ENCODE data around the gene KCNQ1OT1.

KCNQ1OT1 gene

GRCh38 chr11:2699531-2700414 lies at the start of gene KCNQ1OT1:
Gene KCNQ1OT1 (minus strand): TSS chr11:2699994.
- DNase-seq: peak; percentile 92

- DNase-seq: peak; percentile 11
Measured at GRCh38 chr11:2748814-2749554, 49.2 kb upstream of the KCNQ1OT1 start.

GRCh38 chr11:2748061-2748813 lies 48.4 kb upstream of the KCNQ1OT1 start:
- peak; percentile 12 for DNase-seq

GRCh38 chr11:2747248-2748027 lies 47.6 kb upstream of the KCNQ1OT1 start:
- no peak for DNase-seq

GRCh38 chr11:2746401-2747247 lies 46.8 kb upstream of the KCNQ1OT1 start:
- no peak for DNase-seq

- no peak for DNase-seq
Measured at GRCh38 chr11:2745511-2745910, 45.7 kb upstream of the KCNQ1OT1 start.

GRCh38 chr11:2744166-2744565 lies 44.4 kb upstream of the KCNQ1OT1 start:
- DNase-seq: no peak

- DNase-seq: peak; percentile 6
Measured at GRCh38 chr11:2743427-2744110, 43.8 kb upstream of the KCNQ1OT1 start.

GRCh38 chr11:2742611-2743426 lies 43.0 kb upstream of the KCNQ1OT1 start:
- peak; percentile 14 for DNase-seq

- no peak for DNase-seq
Measured at GRCh38 chr11:2742201-2742600, 42.4 kb upstream of the KCNQ1OT1 start.

GRCh38 chr11:2741377-2742131 lies 41.8 kb upstream of the KCNQ1OT1 start:
- DNase-seq: no peak

- DNase-seq: no peak
Measured at GRCh38 chr11:2741006-2741376, 41.2 kb upstream of the KCNQ1OT1 start.

- no peak for DNase-seq
Measured at GRCh38 chr11:2740275-2740940, 40.6 kb upstream of the KCNQ1OT1 start.

- DNase-seq: no peak
Measured at GRCh38 chr11:2739531-2740274, 39.9 kb upstream of the KCNQ1OT1 start.

- no peak for DNase-seq
Measured at GRCh38 chr11:2738551-2739431, 39.0 kb upstream of the KCNQ1OT1 start.

- no peak for DNase-seq
Measured at GRCh38 chr11:2737866-2738265, 38.1 kb upstream of the KCNQ1OT1 start.

GRCh38 chr11:2737226-2737590 lies 37.4 kb upstream of the KCNQ1OT1 start:
- no peak for DNase-seq

Measured in CD4-positive, alpha-beta T cell treated with Interleukin-15 for 1 hour (primary cell).